ENCODE data around the gene TUBA4A.

DNA sequence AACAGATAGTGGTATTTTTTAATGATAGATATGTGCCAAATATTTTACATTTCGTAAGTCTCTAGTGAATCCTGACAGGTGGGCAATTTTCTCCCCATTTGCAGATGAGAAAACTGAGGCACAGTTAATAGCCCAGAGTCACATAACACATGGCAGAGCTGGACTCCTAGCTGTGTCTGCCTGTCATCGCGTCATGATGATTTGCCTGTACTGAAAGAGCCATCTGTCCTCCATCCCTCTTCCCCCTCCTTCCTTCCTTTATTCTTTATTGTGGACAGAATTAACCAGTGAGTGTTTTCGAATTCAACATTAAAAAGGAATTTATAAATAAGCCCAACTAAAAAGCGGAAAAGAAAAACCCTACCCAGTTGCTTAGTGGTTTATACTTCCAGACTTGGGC, 28.7 kb upstream of the TUBA4A start:
- no peak for TF ChIP-seq EP300 (IDR thresholded peaks at IDR 0.05)
- no peak for TF ChIP-seq CTCF (IDR thresholded peaks at IDR 0.05)

Data from stomach (tissue), 4 donors.